Measurements from ENCODE around the gene DSG1. TPM values are rescaled to one million over a fixed set of nuclear protein-coding genes. Genes with fewer than 3 reads are reported as not detected.

DSG1 gene
- total and polyA plus RNA-seq, 2 of the 8 experiments (the other 6 are each of a cell fraction or from before 2014, with no cell fraction given): 0.06 TPM; not detected in 1

DNA sequence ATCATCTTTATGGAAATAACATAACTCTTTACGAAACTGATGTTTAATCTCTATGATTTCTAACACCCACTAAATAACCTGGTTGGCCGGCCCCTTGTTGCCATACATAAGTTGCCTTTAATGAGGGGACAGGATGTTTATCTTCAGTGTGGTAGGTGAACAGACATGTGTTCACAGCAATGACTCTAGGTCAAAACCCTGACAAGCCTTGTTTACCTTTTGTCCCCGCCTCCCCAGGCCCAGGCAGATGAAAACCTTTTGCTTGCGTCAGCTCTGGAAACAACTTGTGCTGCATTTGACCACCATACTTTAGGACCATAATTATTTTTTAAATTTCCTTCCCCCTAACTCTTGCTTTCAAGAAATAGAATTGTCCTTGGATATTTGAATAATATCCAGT, 55.7 kb downstream of the DSG1 start (continued):
- TF ChIP-seq, protein P1, sequence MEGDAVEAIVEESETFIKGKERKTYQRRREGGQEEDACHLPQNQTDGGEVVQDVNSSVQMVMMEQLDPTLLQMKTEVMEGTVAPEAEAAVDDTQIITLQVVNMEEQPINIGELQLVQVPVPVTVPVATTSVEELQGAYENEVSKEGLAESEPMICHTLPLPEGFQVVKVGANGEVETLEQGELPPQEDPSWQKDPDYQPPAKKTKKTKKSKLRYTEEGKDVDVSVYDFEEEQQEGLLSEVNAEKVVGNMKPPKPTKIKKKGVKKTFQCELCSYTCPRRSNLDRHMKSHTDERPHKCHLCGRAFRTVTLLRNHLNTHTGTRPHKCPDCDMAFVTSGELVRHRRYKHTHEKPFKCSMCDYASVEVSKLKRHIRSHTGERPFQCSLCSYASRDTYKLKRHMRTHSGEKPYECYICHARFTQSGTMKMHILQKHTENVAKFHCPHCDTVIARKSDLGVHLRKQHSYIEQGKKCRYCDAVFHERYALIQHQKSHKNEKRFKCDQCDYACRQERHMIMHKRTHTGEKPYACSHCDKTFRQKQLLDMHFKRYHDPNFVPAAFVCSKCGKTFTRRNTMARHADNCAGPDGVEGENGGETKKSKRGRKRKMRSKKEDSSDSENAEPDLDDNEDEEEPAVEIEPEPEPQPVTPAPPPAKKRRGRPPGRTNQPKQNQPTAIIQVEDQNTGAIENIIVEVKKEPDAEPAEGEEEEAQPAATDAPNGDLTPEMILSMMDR (IDR thresholded peaks at IDR 0.05; ENCODE audit: control extremely low read depth in 1 of 3, insufficient read depth in 1 of 3, low read depth in 1 of 3, low read length in 3 of 3): no peak
- no peak for TF ChIP-seq BACH1 (IDR thresholded peaks at IDR 0.05; ENCODE audit: low read length)
